Coronary artery (tissue), 2 donors: ENCODE data around the gene FANCI.

Experiments
- DNase-seq: peaks from one replicate; pipeline ENCODE4 v3.0.0-alpha.2; 2017; ENCODE audit warnings: low spot score
- H3K27ac ChIP-seq, 2 donors: fragments of 200-600 bp; sonication (generic); one replicate each; pipeline ENCODE4 v1.5.1; 2016 to 2019
- H3K4me3 ChIP-seq: fragments of 200-600 bp; sonication (generic); 2 replicates; pipeline ENCODE4 v1.5.1; 2016; ENCODE audit warnings: mild to moderate bottlenecking, moderate library complexity
- CTCF ChIP-seq: fragments of 200-600 bp; sonication (generic); IDR thresholded peaks from one replicate; pipeline ENCODE4 v1.5.1; 2019; ENCODE audit warnings: antibody characterized with exemption

FANCI gene

GRCh38 chr15:89326316-89326715 is 82.5 kb downstream of the FANCI start:
- no peak overlapping the region for H3K4me3 ChIP-seq
- DNase-seq = no peak
- TF ChIP-seq CTCF = no peak
- no peak overlapping the region for H3K27ac ChIP-seq

GRCh38 chr15:89327113-89327512 is 83.3 kb downstream of the FANCI start:
- Histone ChIP-seq H3K4me3 (no peak overlapping the region), H3K27ac (no peak overlapping the region)
- DNase-seq = no peak
- TF ChIP-seq CTCF = no peak

- DNase-seq = no peak
- TF ChIP-seq CTCF = no peak
- no peak overlapping the region for H3K27ac ChIP-seq
- no peak overlapping the region for H3K4me3 ChIP-seq
Measured at GRCh38 chr15:89328398-89329254, 84.8 kb downstream of the FANCI start.

- no peak overlapping the region for H3K4me3 ChIP-seq
- TF ChIP-seq CTCF = no peak
- H3K27ac ChIP-seq = no peak overlapping the region
- DNase-seq = no peak
Measured at GRCh38 chr15:89329329-89330084, 85.7 kb downstream of the FANCI start.

GRCh38 chr15:89330119-89330518 is 86.3 kb downstream of the FANCI start:
- no peak for TF ChIP-seq CTCF
- Histone ChIP-seq H3K27ac (no peak overlapping the region), H3K4me3 (no peak overlapping the region)
- DNase-seq = no peak

GRCh38 chr15:89330881-89331595 is 87.3 kb downstream of the FANCI start:
- H3K4me3 ChIP-seq = peak overlapping the region; percentile 95
- no peak for TF ChIP-seq CTCF
- no peak overlapping the region for H3K27ac ChIP-seq
- no peak for DNase-seq
